ENCODE measurements around the gene PLA2G4F.

Gene PLA2G4F

DNA sequence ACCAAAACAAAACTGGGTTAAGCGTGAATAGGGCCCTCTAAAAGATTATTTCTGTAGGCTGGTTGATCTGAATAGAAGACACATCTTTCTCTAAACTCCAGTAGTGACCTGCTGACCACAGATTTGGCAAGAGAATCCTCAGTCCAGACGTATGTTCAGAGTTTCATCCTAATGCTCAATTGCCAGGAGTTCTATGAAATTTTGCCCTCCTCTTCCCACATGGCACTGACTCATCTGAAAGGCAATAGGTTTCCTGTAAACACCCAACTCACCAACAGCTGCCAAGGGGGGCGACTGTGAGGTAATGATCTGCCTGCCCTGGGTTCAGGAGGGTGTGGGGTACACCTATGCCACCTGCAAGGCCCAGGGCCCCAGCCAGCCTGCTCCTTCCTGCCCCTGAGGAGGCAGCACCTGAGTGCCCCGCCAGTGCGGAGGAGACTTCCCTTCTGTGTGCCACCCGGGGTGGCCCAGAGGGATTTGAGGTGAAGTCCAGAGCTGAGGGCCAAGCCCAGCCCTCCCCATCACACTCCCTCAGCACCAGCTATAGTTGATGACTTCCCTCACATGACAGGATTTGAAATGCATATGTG, 53.7 kb downstream of the PLA2G4F start:
- Histone ChIP-seq H3K27ac (no peak overlapping the region), H3K4me3 (no peak overlapping the region)
- TF ChIP-seq, protein P1, sequence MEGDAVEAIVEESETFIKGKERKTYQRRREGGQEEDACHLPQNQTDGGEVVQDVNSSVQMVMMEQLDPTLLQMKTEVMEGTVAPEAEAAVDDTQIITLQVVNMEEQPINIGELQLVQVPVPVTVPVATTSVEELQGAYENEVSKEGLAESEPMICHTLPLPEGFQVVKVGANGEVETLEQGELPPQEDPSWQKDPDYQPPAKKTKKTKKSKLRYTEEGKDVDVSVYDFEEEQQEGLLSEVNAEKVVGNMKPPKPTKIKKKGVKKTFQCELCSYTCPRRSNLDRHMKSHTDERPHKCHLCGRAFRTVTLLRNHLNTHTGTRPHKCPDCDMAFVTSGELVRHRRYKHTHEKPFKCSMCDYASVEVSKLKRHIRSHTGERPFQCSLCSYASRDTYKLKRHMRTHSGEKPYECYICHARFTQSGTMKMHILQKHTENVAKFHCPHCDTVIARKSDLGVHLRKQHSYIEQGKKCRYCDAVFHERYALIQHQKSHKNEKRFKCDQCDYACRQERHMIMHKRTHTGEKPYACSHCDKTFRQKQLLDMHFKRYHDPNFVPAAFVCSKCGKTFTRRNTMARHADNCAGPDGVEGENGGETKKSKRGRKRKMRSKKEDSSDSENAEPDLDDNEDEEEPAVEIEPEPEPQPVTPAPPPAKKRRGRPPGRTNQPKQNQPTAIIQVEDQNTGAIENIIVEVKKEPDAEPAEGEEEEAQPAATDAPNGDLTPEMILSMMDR (IDR thresholded peaks at IDR 0.05), result no peak
- DNase-seq (ENCODE audit: low spot score), result no peak

DNA sequence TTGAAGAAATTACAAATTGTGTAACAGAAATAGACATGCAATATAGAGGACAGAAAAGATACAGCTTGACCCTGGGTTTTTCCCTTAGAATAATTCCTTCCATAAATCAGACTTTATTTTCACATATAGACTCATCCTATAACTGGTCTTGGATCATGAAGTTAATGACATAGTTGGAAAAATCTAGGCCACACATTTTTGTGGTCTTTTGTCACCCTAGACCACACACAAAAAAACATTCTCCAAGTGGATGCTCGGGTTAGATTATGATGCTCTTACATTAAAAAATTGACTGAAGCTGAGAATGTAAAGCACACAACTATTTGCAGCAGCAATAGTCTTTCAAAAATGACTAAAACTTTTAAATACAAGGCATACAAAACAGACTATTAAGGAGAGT, 54.6 kb downstream of the PLA2G4F start:
- TF ChIP-seq, protein P1 (IDR thresholded peaks at IDR 0.05), result no peak
- DNase-seq (ENCODE audit: low spot score), result no peak
- Histone ChIP-seq H3K27ac (no peak overlapping the region), H3K4me3 (no peak overlapping the region)

DNA sequence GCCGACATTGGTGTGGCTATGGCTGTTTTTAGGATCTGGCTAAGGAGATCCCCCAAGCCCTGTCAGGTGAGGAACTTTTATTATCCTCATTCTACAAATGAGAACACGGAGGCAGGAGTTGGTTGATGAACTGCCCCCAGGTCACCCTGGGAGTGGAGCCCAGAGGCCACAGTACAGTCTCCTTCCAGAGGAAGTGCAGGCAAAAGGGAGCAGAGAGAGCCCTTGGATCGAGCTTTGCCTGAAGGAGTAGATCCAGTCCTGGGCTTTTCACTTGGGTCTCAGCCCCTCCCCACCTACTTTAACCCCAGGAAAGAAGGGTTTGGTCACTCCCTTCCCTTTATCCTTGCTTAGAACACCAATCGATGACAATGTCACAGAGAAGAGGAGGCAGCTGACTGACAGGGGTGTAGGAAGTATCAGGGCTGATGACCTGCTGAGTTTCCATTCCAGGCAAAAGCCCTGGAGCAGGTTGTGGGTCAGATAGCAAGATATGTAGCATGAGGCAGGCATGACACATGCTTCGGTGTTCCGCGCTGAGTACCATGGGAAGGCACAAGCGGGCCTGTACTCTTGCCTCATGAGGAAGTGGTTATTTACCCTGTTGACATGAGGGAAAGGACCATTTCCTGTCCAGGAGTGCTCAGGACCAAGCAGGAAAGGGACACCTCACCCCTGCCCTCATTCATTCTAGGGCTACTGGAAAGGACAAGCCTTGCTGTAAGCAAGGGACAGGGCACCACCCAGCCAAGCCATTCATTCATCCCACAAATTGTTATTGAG, 56.2 kb downstream of the PLA2G4F start:
- peak; percentile 45 for DNase-seq (ENCODE audit: low spot score)
- TF ChIP-seq, protein P1 (IDR thresholded peaks at IDR 0.05), result no peak
- Histone ChIP-seq H3K27ac (no peak overlapping the region), H3K4me3 (no peak overlapping the region)

DNA sequence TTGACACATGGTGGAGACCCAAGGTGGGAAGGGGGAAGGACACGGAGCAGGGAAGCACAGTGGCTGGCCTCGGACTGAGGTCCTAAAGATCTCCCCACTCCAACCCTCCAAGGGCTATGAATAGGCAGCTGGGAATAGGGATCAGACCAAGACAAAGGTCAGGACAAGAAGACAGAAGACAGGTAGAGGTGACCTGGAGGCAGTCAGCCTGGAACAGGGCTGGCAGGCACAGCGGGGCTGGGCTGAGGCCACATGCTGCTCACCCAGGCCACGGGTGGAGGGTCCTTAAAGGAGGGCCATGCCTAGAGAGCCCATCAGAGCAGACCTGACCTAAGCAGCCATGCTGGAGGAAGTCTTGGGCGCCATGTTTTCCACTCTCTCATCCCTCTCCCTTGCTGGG, 59.4 kb downstream of the PLA2G4F start:
- Histone ChIP-seq H3K4me3 (no peak overlapping the region), H3K27ac (no peak overlapping the region)
- TF ChIP-seq, protein P1 (IDR thresholded peaks at IDR 0.05), result no peak
- DNase-seq (ENCODE audit: low spot score), result peak; percentile 67

DNA sequence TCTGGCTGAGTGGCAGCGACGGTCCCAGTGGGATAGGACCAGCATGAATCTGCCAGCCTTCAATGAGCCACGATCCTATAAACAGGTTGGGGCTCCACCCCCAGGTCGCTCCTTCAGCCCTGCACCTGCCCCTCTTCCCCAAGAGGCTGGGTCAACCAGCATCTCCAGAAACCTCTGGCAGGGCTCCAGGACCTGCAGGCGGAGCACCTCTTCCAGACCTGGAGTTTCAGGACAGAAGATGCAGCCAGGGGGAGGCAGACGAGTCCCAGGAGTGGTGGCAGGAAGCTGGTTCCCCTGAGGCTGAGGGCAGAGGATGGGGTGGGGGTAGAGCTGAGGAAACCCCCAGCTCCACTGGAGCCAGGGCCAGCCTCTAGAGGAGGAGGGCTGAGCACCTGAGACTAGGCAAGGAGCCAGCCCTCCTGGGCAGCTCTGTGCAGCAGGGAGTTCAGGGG, 61.9 kb downstream of the PLA2G4F start, which contains the start of gene PLA2G4D:
Gene PLA2G4D (minus strand): TSS at position 51 of the 452 bp plus-strand sequence. CDS start 103 bp downstream, outside the sequence.
- no peak for DNase-seq (ENCODE audit: low spot score)
- TF ChIP-seq, protein P1 (IDR thresholded peaks at IDR 0.05), result no peak
- H3K27ac ChIP-seq, result no peak within 1 kb of the TSS
- no peak within 1 kb of the TSS for H3K4me3 ChIP-seq

DNA sequence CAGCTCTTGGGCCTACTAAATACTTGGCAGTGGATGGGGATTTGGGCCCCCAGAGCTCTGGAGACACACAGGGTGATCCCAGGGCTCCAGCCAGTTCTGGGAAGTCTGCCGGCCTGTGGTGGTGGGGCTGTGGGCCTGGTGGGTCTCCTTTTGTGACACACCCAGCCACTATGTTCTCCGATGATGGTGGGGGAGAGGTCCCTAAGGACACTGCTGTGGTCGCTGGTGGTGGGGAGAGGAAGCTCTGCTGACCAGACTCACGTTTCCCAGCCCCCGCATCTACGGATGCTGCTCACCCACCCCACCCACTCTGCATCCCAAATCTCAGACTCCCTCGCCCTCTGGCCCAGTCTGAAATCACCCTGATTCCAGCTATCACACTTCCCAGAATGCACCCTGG, 62.5 kb downstream of the PLA2G4F start:
- DNase-seq (ENCODE audit: low spot score), result no peak
- Histone ChIP-seq H3K27ac (no peak overlapping the region), H3K4me3 (no peak overlapping the region)
- TF ChIP-seq, protein P1 (IDR thresholded peaks at IDR 0.05), result no peak
